Adipose tissue (tissue), 3 donors: ENCODE data around the gene FAM186B. TPM values are rescaled to one million over a fixed set of nuclear protein-coding genes. Genes with fewer than 3 reads are reported as not detected.
"Not testable (repeated sequence)": the region's sequence is repeated elsewhere in the genome, so short reads cannot be mapped to it uniquely, and the experiment has no call there.

Source experiments
- H3K27ac ChIP-seq: one replicate; pipeline ENCODE4 v1.5.1; 2013; ENCODE audit warnings: low read depth, low read length
- WGBS, 3 donors: extraction: QIAGEN DNeasy Blood & Tissue Kit; methylation state at CpG; one replicate each; pipeline ENCODE4 v1.1.7; 2013; 5-methylcytosine and 5-hydroxymethylcytosine counted together
- polyA plus RNA-seq, 3 donors: library from polyadenylated mRNA; stranded (reverse); fragments of 200-250 nt; gene quantifications; one replicate each; pipeline ENCODE4 v1.2.3, GENCODE V29; 2013
- donor health status: healthy with polysubstance abuse.
- donor health status: Bipolar disorder and iron deficiency.
- donor health status: healthy.

The FAM186B gene
- polyA plus RNA-seq, 3 donors = 0.25 to 1.7 (median 0.67) TPM

- 5 to 8% (median 5%) methylated on average over 32 to 33 of the region's 33 CpGs for WGBS, 3 donors
- H3K27ac ChIP-seq = no peak overlapping the region
Observed at GRCh38 chr12:49621651-49622500, 16.4 kb upstream of the FAM186B start.

- no peak overlapping the region for H3K27ac ChIP-seq
- WGBS, 3 donors = 86 to 94% (median 92%) methylated on average over 3 of the region's 3 CpGs
Observed at GRCh38 chr12:49619286-49619685, 13.8 kb upstream of the FAM186B start.

GRCh38 chr12:49618576-49618975 is 13.1 kb upstream of the FAM186B start:
- no peak overlapping the region for H3K27ac ChIP-seq
- 69 to 88% (median 71%) methylated on average over 1 of the region's 1 CpG for WGBS, 3 donors

GRCh38 chr12:49616533-49617219 is 11.2 kb upstream of the FAM186B start:
- no peak overlapping the region for H3K27ac ChIP-seq
- 66 to 75% (median 71%) methylated on average over 5 of the region's 5 CpGs for WGBS, 3 donors

- WGBS, 3 donors = 92 to 99% (median 94%) methylated on average over 4 to 7 of the region's 7 CpGs
- no peak overlapping the region for H3K27ac ChIP-seq
Observed at GRCh38 chr12:49615725-49616124, 10.3 kb upstream of the FAM186B start.

GRCh38 chr12:49612210-49612609 is 6.8 kb upstream of the FAM186B start:
- H3K27ac ChIP-seq = no peak overlapping the region

- 95 to 99% (median 97%) methylated on average over 4 of the region's 4 CpGs for WGBS, 3 donors
- not testable (repeated sequence) for H3K27ac ChIP-seq
Observed at GRCh38 chr12:49610785-49611184, 5.3 kb upstream of the FAM186B start.

- H3K27ac ChIP-seq = no peak overlapping the region
- 76 to 85% (median 82%) methylated on average over 1 of the region's 1 CpG for WGBS, 3 donors
Observed at GRCh38 chr12:49609875-49610154, 4.4 kb upstream of the FAM186B start.

GRCh38 chr12:49609059-49609874 is 3.8 kb upstream of the FAM186B start:
- no peak overlapping the region for H3K27ac ChIP-seq
- 91 to 97% (median 96%) methylated on average over 2 of the region's 2 CpGs for WGBS, 3 donors

- no peak overlapping the region for H3K27ac ChIP-seq
- WGBS, 3 donors = 50 to 59% (median 58%) methylated on average over 5 of the region's 5 CpGs
Observed at GRCh38 chr12:49604856-49605255, 583 bp downstream of the FAM186B start.

GRCh38 chr12:49603721-49604120 is 1.7 kb downstream of the FAM186B start:
- WGBS, 3 donors = 78 to 86% (median 78%) methylated on average over 1 of the region's 1 CpG
- H3K27ac ChIP-seq = no peak overlapping the region

- H3K27ac ChIP-seq = no peak overlapping the region
- 94 to 95% (median 94%) methylated on average over 8 of the region's 8 CpGs for WGBS, 3 donors
Observed at GRCh38 chr12:49599961-49600360, 5.5 kb downstream of the FAM186B start.

GRCh38 chr12:49598527-49598926 is 6.9 kb downstream of the FAM186B start:
- 78 to 88% (median 86%) methylated on average over 10 of the region's 10 CpGs for WGBS, 3 donors
- H3K27ac ChIP-seq = no peak overlapping the region

GRCh38 chr12:49588721-49589516 is 16.5 kb downstream of the FAM186B start:
- WGBS, 3 donors = 72 to 84% (median 75%) methylated on average over 4 of the region's 4 CpGs
- H3K27ac ChIP-seq = no peak overlapping the region

- no peak overlapping the region for H3K27ac ChIP-seq
- WGBS, 3 donors = 83 to 88% (median 85%) methylated on average over 7 of the region's 7 CpGs
Observed at GRCh38 chr12:49588281-49588680, 17.2 kb downstream of the FAM186B start.

GRCh38 chr12:49587174-49587908 is 18.1 kb downstream of the FAM186B start:
- WGBS, 3 donors = 86 to 91% (median 88%) methylated on average over 11 of the region's 11 CpGs
- H3K27ac ChIP-seq = peak overlapping the region; percentile 4

GRCh38 chr12:49585477-49586459 is 19.7 kb downstream of the FAM186B start:
- no peak overlapping the region for H3K27ac ChIP-seq
- WGBS, 3 donors = 77 to 84% (median 82%) methylated on average over 16 of the region's 16 CpGs
